Activated gamma-delta T cell treated with anti-CD3 and anti-CD28 coated beads, Interleukin-2, amount 50 U/mL, for 16 hours (primary cell): ENCODE measurements around the gene RNF224.

Source experiments
- DNase-seq: peaks from one replicate; pipeline ENCODE4 v3.0.0-alpha.2; 2020; ENCODE audit warnings: low read depth

RNF224 gene

DNA sequence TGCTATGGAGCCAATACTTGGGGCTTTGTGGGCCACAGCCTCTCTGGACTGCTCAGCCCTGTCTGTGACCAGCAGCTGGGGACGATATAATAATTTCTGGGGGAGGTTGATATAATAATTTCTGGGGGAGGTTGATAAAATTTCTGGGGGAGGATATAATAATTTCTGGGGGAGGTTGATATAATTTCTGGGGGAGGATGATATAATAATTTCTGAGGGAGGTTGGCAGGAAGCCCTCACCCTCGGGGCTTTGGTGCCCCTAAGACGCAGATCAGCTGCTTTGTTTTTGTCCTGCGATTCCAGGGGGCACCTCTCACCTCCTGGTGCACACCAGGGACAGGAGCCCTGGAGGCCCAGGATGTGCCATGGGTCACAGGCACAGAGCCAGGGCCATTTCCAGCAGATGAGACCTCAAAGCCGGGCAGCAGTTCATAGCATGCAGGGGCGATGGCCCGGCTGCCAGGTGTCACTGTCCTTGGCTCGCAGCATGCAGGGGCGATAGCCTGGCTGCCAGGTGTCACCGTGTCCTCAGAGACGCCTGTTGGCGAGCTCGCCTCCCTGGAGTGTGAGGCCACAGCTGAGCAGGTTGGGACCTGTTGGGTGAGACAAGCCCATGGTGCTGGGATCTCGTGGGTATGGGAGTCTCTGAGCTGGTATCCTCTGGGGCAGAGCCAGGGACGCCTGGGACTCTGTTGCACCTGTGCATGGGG is 46.5 kb downstream of the RNF224 start:
- DNase-seq = no peak

DNA sequence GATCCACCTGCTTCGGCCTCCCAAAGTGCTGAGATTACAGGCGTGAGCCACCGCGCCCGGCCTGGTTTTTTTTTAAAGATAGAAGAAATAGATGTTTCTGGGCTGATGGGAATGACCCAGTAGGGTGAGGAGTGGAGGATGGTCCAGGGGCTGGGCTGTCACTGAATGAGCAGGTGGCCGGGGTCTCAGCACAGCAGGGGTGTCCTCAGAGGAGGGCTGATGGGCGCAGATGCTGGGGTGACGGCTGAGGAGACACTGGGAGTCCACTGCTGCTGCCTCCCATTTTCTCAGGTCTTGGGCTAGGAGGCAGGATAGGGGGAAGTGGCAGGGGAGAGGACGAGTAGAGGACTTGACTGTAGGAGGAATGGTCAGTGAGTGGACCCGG is 47.9 kb downstream of the RNF224 start:
- DNase-seq = no peak

DNA sequence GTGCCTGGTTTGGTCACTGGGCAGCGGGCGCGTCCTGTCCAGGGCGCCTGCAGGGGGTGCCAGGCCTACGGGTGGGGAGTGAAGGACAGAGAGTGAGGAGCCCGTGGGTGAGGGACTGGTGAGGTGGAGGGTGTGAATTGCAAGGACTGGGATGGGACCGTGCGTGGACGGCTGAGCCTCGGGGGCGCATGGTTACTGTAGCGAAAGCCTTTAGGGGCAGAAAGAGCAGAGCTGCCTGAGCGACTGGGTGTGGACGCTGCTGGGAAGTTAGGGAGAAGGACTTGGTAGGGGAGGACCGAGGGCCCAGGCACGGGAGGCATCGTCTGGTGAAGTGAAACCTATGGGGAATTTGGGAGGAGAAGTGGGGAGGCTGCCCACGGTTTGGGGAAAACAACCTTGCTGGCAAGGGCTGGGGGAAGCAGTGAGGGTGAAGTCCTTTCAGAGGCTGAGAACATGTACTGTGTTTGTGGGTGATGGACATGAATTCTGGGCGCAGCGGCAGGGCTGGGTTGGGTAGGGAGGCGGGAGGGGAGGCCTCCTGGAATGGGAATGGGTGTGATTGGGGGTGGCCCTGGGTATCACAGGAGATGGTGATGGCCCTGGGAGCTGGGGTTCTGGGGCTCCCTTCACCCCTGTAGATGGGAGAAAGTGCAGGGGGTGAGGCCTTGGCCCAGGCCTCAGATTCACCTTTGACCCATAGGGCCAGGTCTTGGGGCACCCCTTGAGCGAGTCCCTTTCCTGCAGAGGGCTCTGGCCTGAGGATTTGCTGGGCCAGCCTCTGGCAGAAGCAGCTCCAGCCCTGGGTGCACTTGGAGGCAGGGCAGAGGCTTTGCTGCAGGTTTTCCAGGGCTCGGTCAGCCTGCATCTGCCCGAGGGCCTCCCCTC is 48.5 kb downstream of the RNF224 start:
- DNase-seq = no peak

DNA sequence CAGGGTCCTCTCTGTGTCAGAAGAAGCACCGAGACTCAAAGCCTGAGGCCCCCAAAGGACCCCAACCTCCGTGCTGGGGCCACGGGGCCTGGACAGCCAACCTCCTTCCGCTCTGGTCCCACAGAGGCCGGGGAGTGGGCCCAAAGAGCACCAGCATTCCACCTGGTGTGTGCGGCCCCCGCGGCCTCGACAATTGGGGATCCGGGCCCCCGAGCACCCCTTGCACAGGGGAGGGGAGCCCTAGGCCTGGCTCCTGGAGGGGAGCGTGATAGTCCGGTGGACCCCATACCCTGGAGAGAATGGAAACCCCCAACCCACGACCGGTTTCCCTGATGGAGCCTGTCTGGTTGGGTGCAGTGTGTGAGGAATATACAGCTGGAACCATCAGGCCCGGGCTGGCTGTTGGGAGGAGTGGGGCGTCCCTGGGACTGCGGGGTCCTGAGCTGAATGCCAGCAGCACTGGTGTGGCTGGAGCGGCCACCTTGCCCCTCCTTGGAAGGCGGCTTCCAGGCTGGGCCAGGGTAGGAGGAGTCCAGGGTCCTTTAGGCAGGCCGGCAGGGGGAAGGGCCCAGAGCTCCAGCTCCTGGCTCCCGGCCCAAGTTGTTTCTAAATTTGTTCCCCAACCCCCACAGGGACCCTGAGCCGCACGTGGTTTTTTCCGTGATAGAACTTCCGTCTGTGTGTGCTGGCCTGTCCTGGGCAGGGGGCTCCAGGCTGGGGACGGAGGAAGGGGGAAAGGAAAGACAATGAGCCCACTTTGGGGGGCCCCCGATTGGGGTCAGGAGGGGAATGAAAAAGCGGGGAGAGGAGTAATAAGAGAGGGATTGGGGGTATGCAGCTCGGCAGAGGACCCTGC is 49.4 kb downstream of the RNF224 start:
- DNase-seq = no peak

DNA sequence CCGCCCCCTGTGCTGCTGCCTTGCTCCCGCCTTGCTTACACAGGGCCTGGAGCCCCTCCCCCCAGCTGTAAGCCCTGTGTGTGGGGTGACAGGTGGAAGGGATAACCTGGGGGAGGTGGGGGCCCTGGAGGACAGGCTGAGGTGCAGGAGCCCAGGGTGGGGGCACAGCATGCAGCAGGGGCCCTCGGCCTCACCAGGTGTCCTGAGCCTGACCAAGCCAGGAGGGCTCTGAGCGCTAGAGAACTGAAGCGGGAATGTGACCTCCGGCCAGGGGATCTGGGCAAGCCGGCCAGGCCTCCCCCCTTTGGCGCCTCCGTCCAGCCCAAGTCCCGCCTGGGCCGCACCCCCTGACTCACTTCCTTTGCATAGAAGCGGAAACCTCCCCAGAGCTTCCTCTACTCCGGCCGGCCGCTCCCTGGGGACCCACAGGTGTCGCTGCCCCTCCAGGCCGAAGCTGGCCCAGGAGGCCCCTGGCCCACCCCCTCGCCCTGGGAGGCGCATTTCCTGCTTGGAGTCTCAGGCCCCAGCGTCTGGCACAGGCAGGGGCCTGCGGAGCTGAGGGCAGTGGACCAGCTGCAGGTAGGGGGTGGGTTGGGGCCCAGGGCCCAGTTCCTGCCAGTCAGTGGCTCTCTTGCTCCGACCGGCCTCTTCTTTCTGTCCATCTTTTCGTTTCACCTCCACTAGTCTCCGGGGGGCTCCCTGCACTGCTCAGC is 50.2 kb downstream of the RNF224 start, which contains the start of gene TOR4A:
TSS of gene TOR4A (plus strand) at position 398 of the 713 bp plus-strand sequence. CDS start 964 bp downstream, outside the sequence.
- DNase-seq = no peak

DNA sequence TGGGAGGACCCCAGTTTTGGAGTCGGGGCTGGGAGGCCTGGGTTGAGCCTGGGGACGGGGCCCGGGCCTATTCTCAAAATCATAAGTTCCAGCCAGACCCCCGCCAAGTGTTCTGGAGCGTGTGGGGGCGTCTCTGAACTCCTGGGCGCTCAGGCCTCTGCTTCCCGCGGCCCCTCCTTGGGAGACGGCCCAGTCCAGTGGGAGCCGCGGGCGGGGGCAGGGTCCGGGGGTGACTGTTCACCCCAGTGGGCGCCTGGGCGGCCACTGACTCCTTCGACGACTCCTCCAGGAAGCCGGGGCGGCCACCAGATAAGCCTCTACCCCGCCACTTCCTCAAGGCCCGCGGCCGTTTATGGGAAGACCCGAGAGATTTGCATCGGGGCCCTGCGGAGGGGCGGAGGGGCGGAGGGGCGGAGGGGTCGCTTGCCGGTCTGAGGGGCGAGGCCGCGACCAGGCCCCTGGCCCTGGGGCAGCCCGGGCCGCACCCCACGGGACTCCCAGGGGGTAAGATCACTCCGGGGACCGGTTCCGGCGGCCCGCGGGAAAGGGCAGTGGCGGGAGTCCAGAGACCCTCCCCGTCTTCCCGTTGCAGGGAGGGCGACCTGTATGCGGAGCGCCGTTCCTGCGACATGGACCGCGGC is 50.9 kb downstream of the RNF224 start:
- no peak for DNase-seq
